SJSA1 (cell line): Measurements from ENCODE around the gene SCN9A. TPM values are rescaled to one million over a fixed set of nuclear protein-coding genes. Genes with fewer than 3 reads are reported as not detected.
A peak's percentile ranks its signal among the peaks of the same experiment; 100 is the strongest.
"Not testable (repeated sequence)": the region's sequence is repeated elsewhere in the genome, so short reads cannot be mapped to it uniquely, and the experiment has no call there.

Experiments used
- DNase-seq, 2 experiments: peaks; one replicate each; pipeline ENCODE4 v3.0.0-alpha.2; 2015 to 2020; ENCODE audit warnings: low spot score in 2 of 2, low read depth in 1 of 2
- H3K27ac ChIP-seq: fragments of 250-450 bp; sonication (Bioruptor Pico); 2 replicates; pipeline ENCODE4 v1.5.1; 2020; ENCODE audit warnings: mild to moderate bottlenecking, moderate library complexity
- H3K27me3 ChIP-seq: fragments of 250-450 bp; sonication (Bioruptor Pico); replicated peaks from 2 replicates; pipeline ENCODE4 v1.5.1; 2020; ENCODE audit warnings: mild to moderate bottlenecking, moderate library complexity
- H3K36me3 ChIP-seq: fragments of 250-450 bp; sonication (Bioruptor Pico); 2 replicates; pipeline ENCODE4 v1.5.1; 2020; ENCODE audit warnings: mild to moderate bottlenecking
- H3K4me1 ChIP-seq: fragments of 250-450 bp; sonication (Bioruptor Pico); replicated peaks from 2 replicates; pipeline ENCODE4 v1.6.1; 2021; ENCODE audit warnings: mild to moderate bottlenecking
- H3K4me3 ChIP-seq: fragments of 250-450 bp; sonication (Bioruptor Pico); 2 replicates; pipeline ENCODE4 v1.5.1; 2020; ENCODE audit warnings: mild to moderate bottlenecking
- H3K9me3 ChIP-seq: fragments of 250-450 bp; sonication (Bioruptor Pico); replicated peaks from 2 replicates; pipeline ENCODE4 v1.5.1; 2020; ENCODE audit warnings: mild to moderate bottlenecking
- total RNA-seq: library from RNA; depleted of rRNA; stranded (reverse); fragments of >200 nt; shearing (Covaris generic); gene quantifications from 2 replicates; pipeline ENCODE4 v1.2.3, GENCODE V29; 2014

Gene SCN9A
- total RNA-seq, 1 experiment from 2014 or later = 19.9 TPM

- no peaks in the 10 kb centered on the region for H3K9me3 ChIP-seq
- H3K4me3 ChIP-seq = no peak overlapping the region
Measured at GRCh38 chr2:166234112-166234846, 141.5 kb downstream of the SCN9A start.

GRCh38 chr2:166233244-166233643 lies 142.5 kb downstream of the SCN9A start:
- H3K36me3 ChIP-seq = no peaks in the 10 kb centered on the region
- peak overlapping the region; percentile 88 for H3K27ac ChIP-seq
- DNase-seq = no peak

More at GRCh38 chr2:166234112-166234846, 141.5 kb downstream of the SCN9A start:
- DNase-seq = peak in 1 of 2 experiments; percentile 77
- Histone ChIP-seq H3K4me1 (peaks cover 45% of the 10 kb centered on the region), H3K27me3 (no peaks in the 10 kb centered on the region), H3K27ac (peak overlapping the region; percentile 88), H3K36me3 (no peaks in the 10 kb centered on the region)

GRCh38 chr2:166230724-166231070 lies 145.0 kb downstream of the SCN9A start:
- no peak overlapping the region for H3K4me3 ChIP-seq
- peak overlapping the region; percentile 11; the same call in 1 of the 2 replicates for H3K27ac ChIP-seq
- H3K4me1 ChIP-seq = peaks cover 34% of the 10 kb centered on the region
- no peaks in the 10 kb centered on the region for H3K27me3 ChIP-seq
- DNase-seq = no peak
- no peaks in the 10 kb centered on the region for H3K9me3 ChIP-seq
- no peaks in the 10 kb centered on the region for H3K36me3 ChIP-seq

More at GRCh38 chr2:166233244-166233643, 142.5 kb downstream of the SCN9A start:
- Histone ChIP-seq H3K4me1 (peaks cover 35% of the 10 kb centered on the region), H3K4me3 (no peak overlapping the region), H3K27me3 (no peaks in the 10 kb centered on the region), H3K9me3 (no peaks in the 10 kb centered on the region)

- H3K27me3 ChIP-seq = no peaks in the 10 kb centered on the region
- H3K4me3 ChIP-seq = no peak overlapping the region
- H3K4me1 ChIP-seq = peaks cover 33% of the 10 kb centered on the region
- no peaks in the 10 kb centered on the region for H3K9me3 ChIP-seq
- peak in 1 of 2 experiments; percentile 71 for DNase-seq
- no peaks in the 10 kb centered on the region for H3K36me3 ChIP-seq
- peak overlapping the region; percentile 11; the same call in 1 of the 2 replicates for H3K27ac ChIP-seq
Measured at GRCh38 chr2:166230024-166230723, 145.6 kb downstream of the SCN9A start.

- no peak for DNase-seq
- no peak overlapping the region for H3K4me3 ChIP-seq
- H3K9me3 ChIP-seq = no peaks in the 10 kb centered on the region
- H3K27me3 ChIP-seq = no peaks in the 10 kb centered on the region
- peaks cover 28% of the 10 kb centered on the region for H3K4me1 ChIP-seq
- H3K27ac ChIP-seq = no peak overlapping the region
- no peaks in the 10 kb centered on the region for H3K36me3 ChIP-seq
Measured at GRCh38 chr2:166229678-166230023, 146.1 kb downstream of the SCN9A start.

- Histone ChIP-seq H3K4me3 (no peak overlapping the region), H3K36me3 (no peaks in the 10 kb centered on the region), H3K27me3 (no peaks in the 10 kb centered on the region), H3K27ac (no peak overlapping the region), H3K9me3 (no peaks in the 10 kb centered on the region), H3K4me1 (no peaks in the 10 kb centered on the region)
- no peak for DNase-seq
Measured at GRCh38 chr2:166224197-166224596, 151.5 kb downstream of the SCN9A start.

GRCh38 chr2:166223298-166223697 lies 152.4 kb downstream of the SCN9A start:
- no peaks in the 10 kb centered on the region for H3K27me3 ChIP-seq
- H3K27ac ChIP-seq = no peak overlapping the region

GRCh38 chr2:166211079-166211478 lies 164.7 kb downstream of the SCN9A start:
- no peaks in the 10 kb centered on the region for H3K9me3 ChIP-seq
- no peaks in the 10 kb centered on the region for H3K36me3 ChIP-seq
- no peaks in the 10 kb centered on the region for H3K27me3 ChIP-seq
- no peak overlapping the region for H3K27ac ChIP-seq
- H3K4me3 ChIP-seq = no peak overlapping the region
- no peak for DNase-seq
- no peaks in the 10 kb centered on the region for H3K4me1 ChIP-seq

More at GRCh38 chr2:166223298-166223697, 152.4 kb downstream of the SCN9A start:
- no peaks in the 10 kb centered on the region for H3K36me3 ChIP-seq
- no peak for DNase-seq
- no peak overlapping the region for H3K4me3 ChIP-seq
- H3K9me3 ChIP-seq = no peaks in the 10 kb centered on the region
- no peaks in the 10 kb centered on the region for H3K4me1 ChIP-seq

- not testable (repeated sequence) for H3K27ac ChIP-seq, H3K36me3 ChIP-seq, H3K27me3 ChIP-seq, H3K9me3 ChIP-seq, DNase-seq, H3K4me3 ChIP-seq, H3K4me1 ChIP-seq
Measured at GRCh38 chr2:166209944-166210343, 165.8 kb downstream of the SCN9A start.

GRCh38 chr2:166209367-166209766 lies 166.4 kb downstream of the SCN9A start:
- DNase-seq, H3K4me1 ChIP-seq, H3K9me3 ChIP-seq, H3K36me3 ChIP-seq, H3K27me3 ChIP-seq, H3K4me3 ChIP-seq, H3K27ac ChIP-seq: not testable (repeated sequence)

- not testable (repeated sequence) for H3K36me3 ChIP-seq
Measured at GRCh38 chr2:166206153-166206552, 169.6 kb downstream of the SCN9A start.

GRCh38 chr2:166202778-166203177 lies 173.0 kb downstream of the SCN9A start:
- no peak overlapping the region for H3K4me3 ChIP-seq
- peaks cover 3% of the 10 kb centered on the region; the same call in 1 of the 2 replicates for H3K36me3 ChIP-seq
- no peaks in the 10 kb centered on the region for H3K9me3 ChIP-seq
- no peak overlapping the region for H3K27ac ChIP-seq
- H3K27me3 ChIP-seq = no peaks in the 10 kb centered on the region
- DNase-seq = no peak
- H3K4me1 ChIP-seq = no peaks in the 10 kb centered on the region

More at GRCh38 chr2:166206153-166206552, 169.6 kb downstream of the SCN9A start:
- not testable (repeated sequence) for DNase-seq, H3K27me3 ChIP-seq, H3K9me3 ChIP-seq, H3K27ac ChIP-seq, H3K4me1 ChIP-seq, H3K4me3 ChIP-seq

GRCh38 chr2:166197446-166197845 lies 178.3 kb downstream of the SCN9A start:
- H3K4me1 ChIP-seq = peaks cover 6% of the 10 kb centered on the region
- no peaks in the 10 kb centered on the region for H3K27me3 ChIP-seq
- no peak for DNase-seq
- no peaks in the 10 kb centered on the region for H3K36me3 ChIP-seq
- H3K27ac ChIP-seq = no peak overlapping the region
- no peak overlapping the region for H3K4me3 ChIP-seq
- H3K9me3 ChIP-seq = no peaks in the 10 kb centered on the region

GRCh38 chr2:166193407-166193806 lies 182.3 kb downstream of the SCN9A start:
- Histone ChIP-seq H3K4me1 (peaks cover 6% of the 10 kb centered on the region), H3K36me3 (no peaks in the 10 kb centered on the region), H3K4me3 (no peak overlapping the region), H3K9me3 (no peaks in the 10 kb centered on the region), H3K27me3 (no peaks in the 10 kb centered on the region), H3K27ac (no peak overlapping the region)
- no peak for DNase-seq
